Measurements from ENCODE around the gene PPP2R5C.

DNA sequence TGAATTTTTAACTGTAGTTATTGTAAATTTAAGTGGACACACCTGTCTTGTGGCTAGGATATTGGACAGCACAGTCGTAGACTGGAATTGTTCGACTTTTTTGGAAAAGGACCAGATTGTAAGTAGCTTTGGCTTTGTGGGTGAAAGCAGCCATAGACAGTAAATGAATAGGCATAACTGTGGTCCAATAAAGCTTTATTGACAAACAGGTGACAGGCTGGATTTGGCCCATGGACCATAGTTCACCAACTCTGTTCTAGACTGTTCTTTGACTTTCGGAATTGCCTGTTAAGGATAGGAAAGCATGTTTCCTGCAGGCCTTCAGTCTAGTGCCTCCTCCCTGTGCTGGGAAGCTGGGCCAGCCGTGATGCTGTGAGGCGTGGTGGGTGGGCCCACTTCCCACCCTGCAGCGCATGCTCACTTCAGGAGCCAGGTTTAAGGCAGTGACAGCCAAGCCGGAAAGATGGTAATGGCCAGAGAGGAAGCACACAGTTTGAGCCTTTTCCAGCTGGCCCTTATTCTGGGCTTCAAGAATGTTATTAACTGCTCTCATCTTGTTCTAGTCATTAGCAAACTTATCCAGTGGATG lies 51.8 kb downstream of the PPP2R5C start:
- TF ChIP-seq CTCF (IDR thresholded peaks at IDR 0.05; ENCODE audit: extremely low read depth in 1 of 2, insufficient read depth in 1 of 2, low read depth in 1 of 2, low read length in 2 of 2) (no peak), POLR2A (IDR thresholded peaks at IDR 0.05; ENCODE audit: low read depth, low read length) (no peak)
